Panc1 (cell line): ENCODE data around the gene BLVRA. TPM values are rescaled to one million over a fixed set of nuclear protein-coding genes. Genes with fewer than 3 reads are reported as not detected.

ENCODE experiments used
- ATAC-seq: fragments of 200-7000 bp; cut with Tn5 transposase; 2 replicates; pipeline ENCODE4 v1.9.1; 2020; ENCODE audit warnings: mild to moderate bottlenecking, moderate library complexity
- BruUV-seq: library from RNA; stranded (reverse); fragments of 400-500 nt; replicated peaks from 2 replicates; lab custom pipeline; 2021; lab: Mats Ljungman, UMichigan
- CTCF ChIA-PET: fragments of 300-600 bp; sonication (Branson Sonifier 250); formaldehyde crosslinking; loops from one replicate; lab custom pipeline; 2022; ENCODE audit warnings: antibody characterized with exemption; lab: Charles Lee
- POLR2A ChIA-PET: fragments of 300-600 bp; sonication (Branson Sonifier 250); formaldehyde crosslinking; loops from one replicate; lab custom pipeline; 2022; ENCODE audit warnings: antibody characterized with exemption; lab: Charles Lee
- DNase-seq: peaks from one replicate; pipeline ENCODE4 v3.0.0-alpha.2; 2010; ENCODE audit warnings: low read depth, low spot score
- H3K27ac ChIP-seq: 2 replicates; pipeline ENCODE4 v1.5.1; 2011; ENCODE audit warnings: mild to moderate bottlenecking, low read length, inconsistent platforms
- H3K27me3 ChIP-seq: fragments of 200-500 bp; sonication (Bioruptor generic); 2 replicates; pipeline ENCODE4 v1.6.0; 2014; ENCODE audit warnings: low read length, inconsistent platforms; ENCODE audit not compliant: control insufficient read depth, insufficient read depth
- H3K36me3 ChIP-seq: fragments of 200-500 bp; sonication (Bioruptor generic); 2 replicates; pipeline ENCODE4 v1.5.1; 2014; ENCODE audit warnings: inconsistent platforms, mild to moderate bottlenecking, low read length, moderate library complexity; ENCODE audit not compliant: control insufficient read depth, insufficient read depth
- H3K4me1 ChIP-seq: 2 replicates; pipeline ENCODE4 v1.5.1; 2011; ENCODE audit warnings: inconsistent platforms, mild to moderate bottlenecking, low read length, moderate library complexity; ENCODE audit not compliant: control insufficient read depth, insufficient read depth
- H3K4me3 ChIP-seq, 2 experiments: 2 replicates each; pipeline ENCODE4 v1.5.1; 2011 to 2012; ENCODE audit warnings: low read depth in 2 of 2, low read length in 2 of 2, mild to moderate bottlenecking in 2 of 2, inconsistent platforms in 1 of 2, moderate library complexity in 1 of 2
- H3K9me3 ChIP-seq: fragments of 200-500 bp; sonication (Bioruptor generic); 2 replicates; pipeline ENCODE4 v1.5.1; 2014; ENCODE audit warnings: low read depth, mild to moderate bottlenecking, inconsistent platforms, low read length, moderate library complexity; ENCODE audit not compliant: control insufficient read depth, insufficient read depth
- CTCF ChIP-seq: fragments of 450-650 bp; IDR thresholded peaks from 2 replicates; pipeline ENCODE4 v1.5.1; 2017; ENCODE audit warnings: mild to moderate bottlenecking
- POLR2AphosphoS5 ChIP-seq: IDR thresholded peaks from 2 replicates; pipeline ENCODE4 v1.6.1; 2012; ENCODE audit warnings: mild to moderate bottlenecking, low read depth, low read length, moderate library complexity
- REST ChIP-seq, 2 experiments: IDR thresholded peaks; 2 replicates each; pipeline ENCODE4 v1.6.1; 2011 to 2012; ENCODE audit warnings: low read depth in 2 of 2, control low read depth in 1 of 2, low read length in 1 of 2, mild to moderate bottlenecking in 1 of 2, moderate library complexity in 1 of 2; ENCODE audit not compliant: insufficient read depth in 1 of 2
- SIN3A ChIP-seq: IDR thresholded peaks from 2 replicates; pipeline ENCODE4 v1.6.1; 2012; ENCODE audit warnings: low read depth, mild to moderate bottlenecking, low read length, moderate library complexity, borderline replicate concordance; ENCODE audit not compliant: insufficient read depth
- TCF7L2 ChIP-seq: IDR thresholded peaks from 2 replicates; pipeline ENCODE4 v1.6.1; 2011; ENCODE audit warnings: mild to moderate bottlenecking, low read depth, low read length, inconsistent platforms
- in situ Hi-C: cut with HindIII; loops from 2 replicates; pipeline ENCODE4 v1.10.0; 2016; ENCODE audit warnings: low sequenced_read_pairs, low pct_unique_long_range_greater_than_20kb
- intact Hi-C: fragments of 100-400 bp; cut with micrococcal nuclease; formaldehyde crosslinking; loops from one replicate; pipeline ENCODE4 v1.10.0; 2022; ENCODE audit not compliant: unreplicated experiment
- total RNA-seq: library from RNA; stranded (reverse); gene quantifications from one replicate; pipeline ENCODE4 v1.2.1, GENCODE V29; 2021; ENCODE audit not compliant: unreplicated experiment

The BLVRA gene
- total RNA-seq, 1 experiment from 2014 or later = 85.5 TPM

DNA sequence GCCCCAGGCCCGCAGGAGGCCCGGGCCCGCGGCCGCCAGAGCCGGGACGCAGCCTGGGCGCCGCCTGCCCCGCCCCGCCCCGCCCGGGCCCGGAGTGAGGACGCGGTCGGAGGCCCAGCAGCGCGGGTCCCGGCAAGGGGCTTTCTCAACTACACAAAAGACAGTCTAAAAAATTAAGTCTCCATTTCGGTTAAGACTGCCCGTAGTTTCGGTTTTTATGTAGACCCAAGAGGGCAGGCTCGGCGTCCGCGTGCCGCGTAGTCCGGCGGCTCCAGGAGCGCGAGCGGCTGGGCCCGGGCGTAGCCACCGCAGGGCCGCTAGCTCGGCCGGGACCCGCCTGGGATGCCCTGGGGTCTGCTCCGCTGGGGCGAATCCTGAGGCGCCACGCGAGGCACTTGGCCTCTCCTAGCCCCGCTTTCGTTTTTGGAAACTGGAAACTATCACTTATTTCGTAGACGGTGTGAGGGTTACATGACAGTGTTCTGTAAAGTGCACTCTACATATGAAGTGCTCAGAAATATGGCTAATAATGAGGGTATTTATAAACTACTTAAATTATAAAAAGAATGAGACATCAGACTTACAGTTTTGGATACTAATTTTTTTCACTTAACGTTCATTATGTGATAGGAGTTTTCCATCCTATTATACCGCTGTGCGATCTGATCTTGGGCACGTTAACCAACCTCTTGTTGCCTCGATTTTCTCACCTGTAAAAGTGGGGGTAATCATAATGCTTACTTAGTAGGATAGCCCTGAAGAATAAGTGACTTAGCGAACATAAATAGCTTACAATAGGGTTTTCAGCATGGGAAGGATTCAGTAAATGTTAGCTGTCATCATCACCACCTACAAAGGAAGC is 573 bp downstream of the BLVRA start:
- no peaks in the 10 kb centered on the region for H3K36me3 ChIP-seq
- ATAC-seq (peak; percentile 90), DNase-seq (no peak)
- ChIA-PET CTCF (interaction anchor here (0.6 to 1.3 kb wide), 2 partner anchors 38 to 176 kb away, joined by 3 read pairs; partner anchors contain the start of gene STK17A), POLR2A (interaction anchor here (0.6 to 1.0 kb wide), 2 partner anchors 32 to 177 kb away, joined by 4 to 7 read pairs; no protein-coding TSS in a partner anchor)
- TF ChIP-seq REST (IDR thresholded peaks at IDR 0.05; ENCODE audit: insufficient read depth in 1 of 2, low read depth in 2 of 2, low read length in 1 of 2) (no peak), POLR2AphosphoS5 (no peak), SIN3A (no peak)
- H3K4me3 ChIP-seq = peak overlapping the region; percentile 75 to 83
- intact Hi-C loops = no loop called here
- H3K9me3 ChIP-seq = no peaks in the 10 kb centered on the region
- in situ Hi-C loops = no loop called here
- peak overlapping the region; percentile 85 for H3K27ac ChIP-seq
- BruUV-seq = no TSS peak
- H3K27me3 ChIP-seq = no peaks in the 10 kb centered on the region
- peaks cover 32% of the 10 kb centered on the region for H3K4me1 ChIP-seq

- Histone ChIP-seq H3K9me3 (no peaks in the 10 kb centered on the region), H3K4me1 (peaks cover 48% of the 10 kb centered on the region), H3K36me3 (no peaks in the 10 kb centered on the region), H3K27ac (no peak overlapping the region), H3K4me3 (no peak overlapping the region), H3K27me3 (no peaks in the 10 kb centered on the region)
- BruUV-seq = no TSS peak
- in situ Hi-C loops (no loop called here), intact Hi-C loops (no loop called here)
- ATAC-seq (no peak), DNase-seq (no peak)
- POLR2A ChIA-PET = no interaction called here
- TF ChIP-seq REST (IDR thresholded peaks at IDR 0.05; ENCODE audit: insufficient read depth in 1 of 2, low read depth in 2 of 2, low read length in 1 of 2) = no peak
- TF ChIP-seq POLR2AphosphoS5 = no peak
- TF ChIP-seq TCF7L2 = no peak
- no peak for TF ChIP-seq SIN3A
- TF ChIP-seq CTCF = no peak
- CTCF ChIA-PET = interaction anchor here (0.6 to 1.3 kb wide), 3 partner anchors 8 to 178 kb away, joined by 3 to 14 read pairs (median 3); partner anchors contain the start of gene STK17A
These were observed 2.4 kb downstream of the BLVRA start for GRCh38 chr7:43760861-43761260.
